ELR (cell line): Measurements from ENCODE around the gene PCDH9.
A peak's percentile ranks its signal among the peaks of the same experiment; 100 is the strongest.

Experiments
- DNase-seq: peaks from one replicate; pipeline ENCODE4 v3.0.0-alpha.2; 2015; ENCODE audit warnings: low read depth

The PCDH9 gene

DNA sequence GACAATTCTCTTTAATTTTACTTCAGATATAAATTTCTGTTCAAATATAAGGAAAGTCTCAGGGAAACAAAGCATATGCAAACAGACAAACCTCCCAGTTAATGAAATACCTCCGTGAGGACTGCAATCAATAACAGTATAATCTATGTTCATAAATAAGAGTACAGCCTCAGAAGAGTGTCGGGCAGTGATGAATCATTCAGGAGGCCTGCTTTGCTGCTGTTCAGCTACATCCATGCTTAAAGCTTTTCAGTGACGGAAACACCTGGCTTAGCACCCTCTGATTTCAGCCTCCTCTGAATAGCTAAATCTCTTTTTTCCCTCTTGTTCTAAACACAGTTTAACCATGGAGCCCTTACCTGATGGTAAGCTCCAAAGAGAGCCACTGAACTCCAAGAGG lies 69.0 kb downstream of the PCDH9 start:
- no peak for DNase-seq

DNA sequence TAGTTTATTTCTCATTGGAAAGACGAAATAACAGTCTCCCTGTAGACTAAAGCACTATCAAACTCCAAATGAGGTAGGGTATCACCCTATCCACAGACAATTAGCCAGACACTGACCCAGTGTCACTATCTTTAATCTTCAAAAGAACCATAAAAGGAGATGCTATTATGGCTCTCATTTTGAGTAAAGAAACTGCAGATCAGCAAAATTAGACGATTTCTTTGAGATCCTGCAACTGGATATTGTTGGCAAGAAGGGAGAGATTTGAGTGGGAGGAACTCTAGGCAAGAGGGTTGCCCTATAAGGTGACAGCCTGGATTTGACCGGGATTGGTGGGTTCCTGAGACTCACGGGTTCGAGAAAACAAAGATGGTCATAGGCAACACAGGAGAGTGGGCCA lies 71.2 kb downstream of the PCDH9 start:
- no peak for DNase-seq

DNA sequence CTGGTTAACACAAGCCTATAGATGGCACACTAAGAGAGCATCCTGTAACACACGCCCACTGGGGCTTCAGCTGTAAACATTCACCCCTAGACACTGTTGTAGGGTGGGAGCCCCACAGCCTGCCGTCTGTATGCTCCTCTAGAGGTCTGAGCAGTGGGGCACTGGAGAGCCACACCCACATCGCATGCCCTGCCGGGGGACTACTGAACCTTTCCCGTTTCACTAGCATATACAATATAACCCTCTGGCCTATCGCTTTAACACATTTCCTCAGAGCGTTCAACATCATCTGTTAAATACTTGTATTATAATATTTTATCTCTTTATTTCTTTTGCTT lies 73.4 kb downstream of the PCDH9 start:
- no peak for DNase-seq

DNA sequence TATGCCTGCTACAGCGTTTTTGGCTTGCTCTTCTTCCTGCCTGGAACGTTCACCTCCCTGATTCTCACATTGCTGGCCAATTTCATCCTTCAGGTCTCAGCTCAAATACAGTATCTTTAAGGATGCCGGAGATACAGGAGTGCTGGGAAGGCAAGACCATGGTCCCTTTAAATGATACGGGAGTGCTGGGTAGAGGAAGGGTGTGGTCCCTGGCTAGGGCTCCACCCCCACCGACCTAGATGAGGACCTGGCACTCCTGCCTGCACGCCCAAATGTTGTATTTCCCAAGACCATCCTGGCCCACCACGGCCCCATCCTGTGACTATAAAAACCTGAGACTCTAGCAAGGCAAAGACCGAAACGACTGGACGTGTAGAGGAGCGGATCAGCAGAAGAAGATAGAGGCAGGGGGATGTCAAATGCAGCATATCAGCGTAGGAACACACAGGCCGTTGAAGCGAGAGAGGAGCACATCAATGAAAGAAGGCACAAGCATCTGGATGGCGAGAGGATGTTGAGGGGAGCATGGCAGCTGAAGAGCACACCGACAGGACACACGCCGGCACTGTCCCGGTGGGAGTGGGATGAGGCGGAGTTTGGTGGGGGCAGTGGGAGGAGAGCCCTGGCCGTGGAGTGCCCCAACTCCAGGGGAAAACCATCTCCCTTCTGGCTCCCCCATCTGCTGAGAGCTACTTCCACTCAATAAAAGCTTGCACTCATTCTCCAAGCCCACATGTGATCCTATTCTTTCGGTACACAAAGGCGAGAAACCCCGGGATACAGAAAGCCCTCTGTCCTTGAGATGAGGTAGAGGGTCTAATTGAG lies 74.0 kb downstream of the PCDH9 start:
- DNase-seq = no peak

DNA sequence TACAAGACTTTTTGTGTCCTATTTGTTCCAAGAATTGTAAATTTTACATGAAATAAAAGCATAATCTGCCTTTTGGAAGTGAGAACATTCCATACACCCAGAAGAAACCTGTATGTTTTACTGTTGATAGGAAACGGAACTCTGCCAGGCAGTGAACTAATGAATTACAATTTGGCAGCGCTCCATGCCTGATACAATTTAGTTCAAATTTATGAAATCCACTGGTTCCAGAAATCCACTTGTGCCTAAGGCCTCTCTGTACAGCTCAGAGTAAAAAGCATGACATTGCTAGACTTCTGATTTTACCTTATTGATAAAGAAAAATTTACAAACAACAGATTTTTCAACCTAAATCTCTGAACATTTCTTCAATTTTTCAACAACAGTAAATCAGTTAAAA lies 78.1 kb downstream of the PCDH9 start:
- no peak for DNase-seq

DNA sequence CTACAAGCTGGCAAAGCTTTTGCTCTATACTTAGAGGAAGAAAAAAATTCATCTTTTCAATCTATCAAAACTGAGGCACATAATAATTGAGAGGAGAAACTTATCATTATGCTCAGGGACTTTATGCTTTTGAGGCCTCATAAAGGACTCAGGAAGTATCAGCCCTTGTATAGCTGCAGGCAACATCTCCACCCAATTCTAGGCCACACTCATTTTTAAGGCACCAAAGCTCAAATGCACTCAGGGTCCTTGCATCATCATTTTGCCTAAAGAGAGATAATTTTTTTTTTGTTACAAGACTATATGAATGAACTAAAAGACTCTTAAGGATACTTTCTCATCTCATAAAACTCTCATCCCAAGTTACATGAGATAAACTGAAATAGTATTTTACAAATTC lies 78.5 kb downstream of the PCDH9 start:
- DNase-seq = no peak

DNA sequence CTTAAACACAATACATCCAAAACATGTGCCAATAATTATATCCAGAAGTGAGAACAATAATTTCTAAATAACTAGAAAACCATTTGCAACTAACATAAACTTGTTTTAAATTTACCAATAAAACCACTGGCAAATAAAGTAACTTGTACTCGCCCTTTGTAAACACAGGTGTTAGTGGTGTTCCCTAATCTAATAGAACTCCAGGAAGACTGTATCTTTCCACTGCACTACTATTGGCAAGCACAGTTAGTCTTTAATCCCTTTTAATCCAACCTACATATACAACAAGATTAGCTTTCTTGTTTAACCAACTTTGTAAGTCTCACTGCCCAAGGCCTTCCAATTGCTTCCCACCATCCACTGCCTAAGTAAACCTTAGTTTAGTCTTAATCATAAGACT lies 79.5 kb downstream of the PCDH9 start:
- DNase-seq = no peak

DNA sequence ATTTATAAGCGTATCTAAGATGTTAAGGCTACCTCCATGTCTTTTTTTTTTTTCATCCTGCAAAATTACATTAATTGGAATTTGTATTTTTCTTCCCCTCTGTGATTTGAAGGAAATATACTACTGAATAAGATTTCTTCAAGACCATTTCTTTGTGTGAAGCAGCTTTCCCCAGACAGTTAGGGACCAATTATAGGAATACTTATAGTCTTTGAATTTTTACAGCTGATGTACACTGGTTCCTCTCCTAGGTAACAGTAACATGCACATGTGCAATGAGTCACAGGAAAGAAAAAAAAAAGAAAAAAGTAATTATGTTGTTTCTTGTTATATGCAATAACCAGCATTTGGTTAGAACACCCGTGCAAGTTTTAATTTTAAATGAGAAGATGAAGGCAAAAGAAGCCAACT lies 82.0 kb downstream of the PCDH9 start:
- peak; percentile 69 for DNase-seq

DNA sequence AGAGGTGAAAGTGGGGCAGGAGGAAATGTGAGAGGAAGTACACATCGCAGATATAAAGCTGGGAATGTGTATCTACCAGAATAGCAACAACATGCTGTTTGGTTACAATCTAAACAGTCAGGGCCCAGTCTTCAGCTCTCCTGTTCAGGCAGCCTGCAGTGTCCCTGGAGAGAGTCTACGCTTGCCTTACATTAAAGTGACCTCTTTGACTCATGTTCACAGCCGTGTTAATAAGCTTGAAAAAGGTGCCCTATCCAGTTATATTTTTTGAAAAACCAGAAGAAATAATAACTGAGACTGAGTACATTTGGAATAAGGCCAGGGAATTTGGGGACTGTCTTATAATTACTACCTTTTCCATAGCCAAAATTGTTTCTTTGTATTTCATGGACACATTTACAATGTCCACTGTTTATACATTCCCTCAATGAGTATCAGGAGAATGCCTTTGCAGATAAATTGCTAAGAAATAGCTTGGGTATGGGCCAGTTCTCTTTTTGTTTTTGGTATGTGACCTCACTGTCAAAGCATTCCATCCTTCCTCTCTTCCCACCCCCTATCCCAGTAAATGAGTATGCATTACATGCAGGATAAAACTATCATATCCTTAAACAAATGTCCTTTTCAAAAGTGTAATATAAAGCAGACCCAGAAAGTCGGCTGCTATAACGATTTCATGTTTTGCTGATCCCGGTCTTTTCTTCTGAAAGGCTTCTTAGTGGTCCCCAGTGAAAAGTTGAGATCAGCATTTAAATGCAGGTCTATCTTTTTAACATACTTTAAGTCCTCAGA lies 82.6 kb downstream of the PCDH9 start:
- peak; percentile 68 for DNase-seq

DNA sequence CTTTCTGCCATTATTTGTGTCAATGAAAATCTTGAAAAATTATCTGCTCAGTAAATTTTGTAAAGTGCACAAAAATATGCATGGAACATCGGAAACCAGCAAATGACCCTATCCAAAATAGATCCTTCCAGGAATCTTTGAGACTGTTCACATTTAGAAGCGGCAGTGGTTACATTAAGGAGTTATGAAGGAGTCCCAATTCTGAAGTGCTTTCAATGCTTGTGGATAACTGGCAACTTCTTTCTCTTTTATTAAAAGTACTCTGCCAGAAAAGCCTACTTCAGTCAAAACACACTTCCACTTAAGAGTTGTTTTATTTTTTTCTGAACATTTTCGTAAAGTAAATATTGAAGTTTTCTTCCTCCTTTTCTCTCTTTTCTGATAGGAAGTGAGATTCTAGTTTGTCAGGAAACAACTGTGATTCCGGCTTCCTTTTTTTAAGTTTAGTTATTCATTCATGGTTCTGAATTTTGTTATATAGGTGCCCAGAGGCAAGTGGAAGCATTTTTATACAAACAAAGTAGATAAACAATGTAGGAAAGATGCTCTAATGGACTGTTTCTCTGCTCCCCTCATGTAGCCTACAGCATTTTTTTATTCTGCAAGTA lies 83.5 kb downstream of the PCDH9 start:
- DNase-seq = no peak

DNA sequence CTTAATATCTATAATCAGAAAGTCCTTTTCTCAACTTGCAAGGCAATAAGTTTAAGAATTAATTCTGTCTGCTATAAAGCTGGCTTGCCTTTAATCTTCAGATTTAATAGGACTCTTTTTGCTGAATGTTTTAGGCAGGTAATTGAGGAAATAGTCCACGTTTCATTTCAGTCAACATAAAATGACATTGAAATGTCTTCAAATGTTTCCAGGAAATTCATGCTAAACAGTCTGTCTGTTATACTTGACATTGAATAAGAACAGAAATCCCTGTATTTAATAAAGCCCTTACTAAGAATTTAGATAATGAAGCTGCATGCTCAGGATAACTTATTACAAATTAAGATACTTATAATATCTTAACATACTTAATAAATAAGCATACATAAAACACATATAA lies 84.2 kb downstream of the PCDH9 start:
- DNase-seq = no peak

DNA sequence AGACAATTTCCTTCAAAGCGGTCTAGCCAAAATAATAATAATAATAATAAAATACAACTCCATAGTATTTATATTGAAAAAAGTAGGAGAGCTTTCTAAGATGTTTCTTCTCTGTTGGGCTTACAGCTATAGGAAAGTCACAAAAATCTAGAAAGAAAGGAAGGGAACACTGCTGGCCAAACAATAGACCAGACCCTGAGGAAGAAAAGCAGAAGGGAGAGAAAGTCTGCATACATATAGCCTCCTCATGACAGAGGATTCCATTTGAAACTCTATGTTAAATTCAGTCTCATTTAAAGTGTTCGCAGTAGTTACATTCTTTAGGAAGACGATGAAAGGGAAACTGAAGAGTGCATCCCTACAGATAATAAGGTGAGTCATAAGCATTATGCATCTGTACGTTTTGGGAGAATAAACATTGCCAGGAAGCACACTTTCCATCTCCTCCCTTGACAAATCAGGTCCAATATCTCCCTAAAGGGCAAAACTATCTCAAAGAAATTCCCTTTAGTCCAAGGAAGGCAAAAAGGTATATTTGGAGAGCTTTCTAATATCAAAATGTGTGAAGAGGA lies 86.5 kb downstream of the PCDH9 start:
- DNase-seq = peak; percentile 42

DNA sequence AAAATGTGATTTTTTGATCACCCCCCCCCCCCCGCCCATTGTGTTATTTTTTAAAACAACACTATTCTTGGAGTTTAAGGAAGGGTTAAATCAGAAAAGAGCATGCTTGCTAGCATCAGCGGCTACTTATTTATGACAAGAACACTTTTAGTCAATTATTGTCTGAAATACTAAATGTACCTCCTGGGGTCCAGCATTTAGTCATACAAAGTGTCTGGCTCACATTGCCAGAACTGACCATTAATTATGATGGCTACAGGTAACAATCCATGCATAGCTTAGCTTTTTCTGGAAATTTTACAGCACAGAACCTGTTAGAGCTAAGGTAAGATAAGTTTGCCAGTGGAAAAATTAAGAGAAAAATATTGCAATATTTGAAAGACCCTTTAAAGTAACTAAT lies 90.1 kb downstream of the PCDH9 start:
- DNase-seq = no peak

DNA sequence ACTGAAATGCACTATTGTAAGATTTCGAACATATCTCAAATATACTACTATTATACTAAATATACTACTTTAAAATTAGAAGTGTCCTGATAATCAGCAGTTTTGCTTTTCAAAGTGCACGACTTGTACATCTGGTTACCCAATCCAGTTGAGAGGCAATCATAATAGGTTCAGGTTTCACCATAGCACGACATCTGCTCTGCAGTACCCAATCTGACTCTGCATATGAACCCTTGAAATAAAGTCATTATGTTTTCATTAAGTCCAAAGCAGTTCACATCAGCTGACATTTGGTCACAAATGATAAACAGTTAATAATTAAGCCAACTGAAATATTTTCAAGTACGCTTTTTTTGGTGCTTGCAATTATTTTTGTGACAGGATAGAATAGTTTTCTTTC lies 90.6 kb downstream of the PCDH9 start:
- no peak for DNase-seq

DNA sequence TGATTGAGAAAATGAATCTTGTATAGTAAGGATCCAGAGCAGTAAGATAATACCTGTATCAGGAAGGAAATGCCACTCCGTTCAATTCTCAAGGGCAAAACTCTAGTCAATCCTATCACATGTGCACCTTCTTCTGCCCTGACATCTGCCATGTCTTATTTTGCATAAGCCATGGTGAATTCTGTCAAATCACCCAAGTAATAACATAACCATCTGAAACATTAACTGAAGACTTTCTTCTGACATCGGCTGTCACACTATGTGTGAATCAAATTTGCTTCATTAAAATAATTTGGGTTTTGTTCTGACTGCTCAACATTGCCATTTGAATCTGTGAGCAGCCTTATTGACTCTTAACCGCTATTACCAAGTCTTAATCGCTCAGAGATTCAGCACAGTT lies 91.2 kb downstream of the PCDH9 start:
- no peak for DNase-seq

DNA sequence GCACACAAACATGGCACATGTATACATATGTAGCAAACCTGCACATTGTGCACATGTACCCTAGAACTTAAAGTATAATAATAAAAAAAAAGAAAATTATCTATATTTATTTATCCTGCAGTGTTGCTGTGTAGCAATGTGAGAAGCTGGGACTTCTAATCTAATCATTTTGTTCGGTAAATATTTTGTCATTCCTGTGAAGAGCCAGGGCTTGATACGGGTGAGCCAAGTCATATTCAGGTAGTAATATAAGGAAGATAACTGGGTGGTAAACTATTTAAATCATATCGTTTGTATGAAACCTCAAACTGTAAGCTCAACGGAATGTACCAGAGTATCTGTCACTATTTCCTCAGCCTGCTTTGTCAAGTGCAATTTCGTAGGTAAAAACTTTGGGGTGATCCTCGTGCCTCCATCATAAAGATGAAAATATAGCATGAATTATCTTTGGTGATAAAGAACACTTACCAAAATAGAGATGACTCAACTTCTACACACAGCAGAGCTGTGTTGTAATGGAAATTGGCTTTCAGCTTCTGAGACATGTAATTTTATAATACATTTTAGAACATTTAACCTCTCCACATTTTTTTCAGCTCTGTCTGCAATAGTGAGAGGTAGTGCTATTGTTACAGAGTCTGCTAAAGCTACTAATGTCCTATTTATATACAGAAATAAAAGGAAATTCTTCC lies 92.9 kb downstream of the PCDH9 start:
- no peak for DNase-seq

DNA sequence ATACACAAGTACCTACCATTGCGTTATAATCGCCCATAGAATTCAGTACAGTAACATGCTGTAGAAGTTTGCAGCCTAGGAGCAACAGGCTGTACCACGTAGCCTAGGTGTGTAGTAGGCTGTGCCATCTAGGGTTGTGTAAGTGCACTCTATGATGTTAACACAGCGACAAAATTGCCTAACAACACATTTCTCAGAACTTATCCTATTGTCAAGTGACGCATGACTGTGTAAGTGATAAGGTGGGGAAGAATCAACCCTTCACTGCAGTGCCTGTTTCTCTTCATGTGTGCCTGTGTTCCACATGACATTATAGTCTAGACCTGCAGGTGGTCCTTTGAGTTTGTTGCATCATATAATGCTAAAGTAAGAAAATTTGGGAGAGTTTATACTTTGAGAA lies 94.0 kb downstream of the PCDH9 start:
- DNase-seq = no peak

DNA sequence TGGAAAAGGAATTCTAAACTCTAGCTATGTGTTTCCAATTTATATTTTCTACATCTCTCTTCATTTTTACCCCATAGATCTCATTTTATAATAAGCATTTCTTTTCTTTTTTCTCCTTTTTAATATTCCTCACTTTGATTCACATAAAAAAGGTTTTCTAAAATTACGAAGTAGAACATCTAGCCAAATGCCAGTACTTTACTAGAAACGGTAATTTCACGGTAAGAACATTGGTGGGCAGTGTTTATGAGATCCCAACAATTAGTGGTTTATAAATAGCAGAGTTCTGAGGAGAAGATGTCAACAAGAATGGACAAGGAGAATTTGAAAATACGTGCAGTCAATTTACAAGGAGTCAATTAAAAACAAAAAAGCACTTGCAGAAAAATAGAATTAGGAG lies 94.8 kb downstream of the PCDH9 start:
- no peak for DNase-seq

DNA sequence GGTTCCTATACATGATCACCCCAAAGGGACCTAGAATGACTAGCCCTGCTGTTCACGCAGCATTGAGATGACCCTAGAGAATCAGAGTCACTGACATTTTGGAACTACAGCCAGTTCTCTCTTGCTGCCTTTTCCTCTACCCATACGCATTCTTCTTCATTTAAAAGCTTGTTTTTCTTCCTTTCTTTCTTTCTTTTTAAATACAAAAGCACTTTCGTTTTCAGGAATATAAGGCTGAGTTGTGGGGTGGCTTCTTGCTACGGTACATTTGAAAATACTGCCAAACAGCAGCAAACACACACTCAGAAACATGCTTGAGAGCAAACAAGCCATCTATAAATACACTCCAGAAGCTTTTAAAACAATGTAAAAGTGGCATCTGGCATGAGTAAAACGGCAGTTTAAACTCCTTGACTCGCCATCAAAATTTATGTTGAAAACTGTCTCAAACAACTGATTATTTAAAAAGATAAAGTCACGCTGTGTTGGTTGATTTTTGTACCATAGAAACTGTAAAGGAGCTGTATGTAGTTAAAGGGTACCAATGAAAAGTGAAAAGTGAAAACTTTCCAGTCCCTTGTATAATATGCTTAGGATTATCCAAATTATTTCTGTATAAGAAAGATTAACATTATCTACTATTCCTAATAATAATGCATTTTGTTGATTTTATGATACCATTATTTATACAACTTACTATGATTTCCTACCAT lies 95.6 kb downstream of the PCDH9 start:
- peak; percentile 2 for DNase-seq

DNA sequence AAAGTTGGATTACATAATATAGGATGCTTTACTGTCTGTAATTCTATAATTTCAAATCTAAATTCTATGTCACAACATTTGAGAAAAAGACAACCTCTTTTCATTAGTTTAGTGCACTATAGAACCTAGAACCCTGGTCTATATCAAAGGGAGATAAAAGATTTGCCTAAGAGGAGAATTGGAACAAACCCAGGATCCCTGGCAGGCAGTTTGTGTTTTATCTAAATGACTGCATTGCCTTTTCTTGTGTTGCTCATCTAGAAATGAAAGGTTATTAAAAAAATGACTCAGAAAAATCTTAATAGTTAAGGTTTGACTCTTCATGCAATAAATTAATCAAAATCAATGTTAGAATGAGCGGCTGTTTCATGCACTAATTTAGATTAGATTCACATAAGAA lies 96.7 kb downstream of the PCDH9 start:
- no peak for DNase-seq

DNA sequence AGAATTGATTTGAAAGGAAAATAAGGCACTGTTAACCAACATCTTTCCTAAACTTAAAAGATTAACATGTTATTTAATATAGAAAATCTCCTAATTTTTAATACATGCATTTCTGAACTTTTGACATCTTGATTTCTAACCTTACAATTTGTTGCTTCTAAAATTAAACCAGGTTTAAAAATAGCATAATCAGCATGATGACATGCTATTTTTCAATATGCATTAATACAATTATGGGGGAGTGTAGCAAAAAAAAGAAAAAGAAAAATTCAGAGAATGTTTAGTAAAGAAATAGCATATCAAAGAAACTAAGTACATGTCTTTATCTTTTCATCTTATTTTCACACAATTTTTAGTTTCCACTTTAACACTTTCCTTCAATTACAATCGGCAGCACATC lies 98.7 kb downstream of the PCDH9 start:
- no peak for DNase-seq

DNA sequence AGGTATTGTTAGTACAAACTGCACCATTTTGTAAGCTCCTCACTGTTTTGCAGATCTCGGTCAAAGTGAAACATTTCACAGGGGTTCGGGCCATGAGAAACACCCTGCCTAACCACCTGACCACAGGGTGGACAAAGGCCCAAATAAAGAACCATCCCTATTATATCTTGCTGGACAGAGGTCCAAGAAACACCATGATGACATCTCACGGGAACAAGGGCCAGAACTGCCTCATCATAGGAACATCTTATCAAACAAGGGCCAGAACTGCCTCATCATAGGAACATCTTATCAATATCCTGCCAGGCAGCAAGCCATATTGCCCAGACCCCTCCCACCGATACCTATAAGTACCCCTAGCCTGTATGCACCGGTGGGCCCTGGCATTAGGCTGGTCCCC lies 99.7 kb downstream of the PCDH9 start:
- DNase-seq = no peak
